K562 (cell line): ENCODE results near the gene MYO18A. TPM values are rescaled to one million over a fixed set of nuclear protein-coding genes. Genes with fewer than 3 reads are reported as not detected.

Source experiments
- ATAC-seq: fragments of 200-7000 bp; cut with Tn5 transposase; 3 replicates; pipeline ENCODE4 v1.9.1; 2020; ENCODE audit warnings: moderate library complexity
- BruUV-seq: library from RNA; stranded (reverse); fragments of 400-500 nt; replicated peaks from 2 replicates; lab custom pipeline; 2021; lab: Mats Ljungman, UMichigan
- CTCF ChIA-PET: fragments of 300-600 bp; formaldehyde crosslinking; extraction: SDS; loops from one replicate; lab custom pipeline; 2021; ENCODE audit warnings: low intra/inter-chr PET ratio; lab: Yijun Ruan, JAX
- POLR2A ChIA-PET: fragments of 300-600, 350-650 bp; sonication (Branson Sonifier 250); formaldehyde crosslinking; extraction: SDS; loops from one replicate; lab custom pipeline; 2021; ENCODE audit warnings: antibody characterized with exemption, inconsistent platforms; lab: Yijun Ruan, JAX
- DNase-seq, 4 experiments: peaks; one replicate each; pipeline versions ENCODE4 v3.0.0 to v3.0.0-alpha.2; 2011 to 2018; ENCODE audit warnings: low spot score in 3 of 4, mixed read lengths in 3 of 4; ENCODE audit errors: extremely low read depth in 1 of 4
- FAIRE-seq: peaks from 2 replicates; lab custom pipeline; 2011; peaks lifted over from hg19 to GRCh38; lab: Jason Lieb, UNC
- H2AFZ ChIP-seq: 2 replicates; pipeline ENCODE4 v1.6.0; 2011; ENCODE audit warnings: low read depth, low read length, control low read depth, inconsistent platforms
- H3K27ac ChIP-seq: fragments of 200-600 bp; 3 replicates; pipeline ENCODE4 v1.8.0; 2011; ENCODE audit warnings: low read depth, mild to moderate bottlenecking, control low read depth, inconsistent platforms, low read length, moderate library complexity, mixed read lengths; ENCODE audit errors: extremely low read depth
- H3K27me3 ChIP-seq, 2 experiments: fragments of 300-600 bp in 1 of 2; 2 replicates in 1 of 2; 3 replicates in 1 of 2; pipeline versions ENCODE4 v1.6.0 to v1.8.0; 2011; ENCODE audit warnings: inconsistent platforms in 2 of 2, low read length in 2 of 2, mild to moderate bottlenecking in 1 of 2, mixed read lengths in 1 of 2, moderate library complexity in 1 of 2; ENCODE audit not compliant: control insufficient read depth in 2 of 2, insufficient read depth in 2 of 2
- H3K36me3 ChIP-seq: fragments of 300-600 bp; 3 replicates; pipeline ENCODE4 v1.8.0; 2011; ENCODE audit warnings: mild to moderate bottlenecking, low read length, inconsistent platforms; ENCODE audit not compliant: control insufficient read depth, insufficient read depth
- H3K4me1 ChIP-seq, 2 experiments: fragments of 200-600 bp in 1 of 2; replicated peaks in 1 of 2; 2 replicates in 1 of 2; 3 replicates in 1 of 2; pipeline versions ENCODE4 v1.5.1 to v1.8.0; 2011; ENCODE audit warnings: inconsistent platforms in 2 of 2, low read length in 2 of 2, mild to moderate bottlenecking in 1 of 2, mixed read lengths in 1 of 2, moderate library complexity in 1 of 2; ENCODE audit not compliant: control insufficient read depth in 2 of 2, insufficient read depth in 2 of 2
- H3K4me2 ChIP-seq: 2 replicates; pipeline ENCODE4 v1.6.1; 2011; ENCODE audit warnings: low read length, control low read depth, inconsistent platforms, mixed read lengths; ENCODE audit not compliant: insufficient read depth
- H3K4me3 ChIP-seq: fragments of 200-600 bp; sonication (generic), shearing (Covaris generic); 2 replicates; pipeline ENCODE4 v1.5.1; 2016; ENCODE audit warnings: control low read depth, inconsistent platforms
- H3K79me2 ChIP-seq: fragments of 200-600 bp; 3 replicates; pipeline ENCODE4 v1.8.0; 2011; ENCODE audit warnings: low read length, inconsistent platforms; ENCODE audit not compliant: control insufficient read depth, insufficient read depth
- H3K9ac ChIP-seq, 2 experiments: 2 replicates each; pipeline versions ENCODE4 v1.6.0 to v1.6.1; 2011; ENCODE audit warnings: low read depth in 2 of 2, low read length in 2 of 2, control low read depth in 1 of 2, inconsistent platforms in 1 of 2, mild to moderate bottlenecking in 1 of 2, mixed read lengths in 1 of 2; ENCODE audit not compliant: insufficient read depth in 1 of 2
- H3K9me1 ChIP-seq: one replicate; pipeline ENCODE4 v1.6.0; 2011; ENCODE audit warnings: inconsistent platforms, mild to moderate bottlenecking, low read length, moderate library complexity; ENCODE audit not compliant: control insufficient read depth, insufficient read depth
- H3K9me3 ChIP-seq: replicated peaks from 2 replicates; pipeline ENCODE4 v1.5.1; 2011; ENCODE audit warnings: low read depth, low read length, inconsistent platforms; ENCODE audit not compliant: control insufficient read depth, insufficient read depth
- H4K20me1 ChIP-seq: replicated peaks from 2 replicates; pipeline ENCODE4 v1.6.1; 2011; ENCODE audit warnings: low read length, inconsistent platforms, mixed read lengths; ENCODE audit not compliant: control insufficient read depth, insufficient read depth
- CSDE1 ChIP-seq, 2 experiments: fragments of 450-650 bp; IDR thresholded peaks; 2 replicates each; pipeline ENCODE4 v1.6.1; 2016; ENCODE audit warnings: mild to moderate bottlenecking in 1 of 2
- EP300 ChIP-seq: IDR thresholded peaks from 2 replicates; pipeline ENCODE4 v1.6.1; 2012; ENCODE audit warnings: low read length, improper control_type of control experiment
- FOS ChIP-seq: IDR thresholded peaks from 3 replicates; pipeline ENCODE4 v1.6.1; 2011; ENCODE audit not compliant: insufficient read length; ENCODE audit errors: extremely low read depth
- NFIX ChIP-seq: fragments of 250-450 bp; sonication (Bioruptor Pico); IDR thresholded peaks from 2 replicates; pipeline ENCODE4 v1.4.0; 2020; ENCODE audit warnings: low read depth, mild to moderate bottlenecking, moderate library complexity
- RNF219 ChIP-seq: fragments of 250-450 bp; sonication (Bioruptor Pico); IDR thresholded peaks from 2 replicates; pipeline ENCODE4 v1.5.0; 2022; ENCODE audit warnings: mild to moderate bottlenecking
- SPI1 ChIP-seq: IDR thresholded peaks from 2 replicates; pipeline ENCODE4 v1.6.1; 2011; ENCODE audit warnings: low read depth, low read length, control low read depth, borderline replicate concordance
- WGBS: fragments of 100-300 bp; shearing (Covaris generic); methylation state at CpG from one replicate; pipeline ENCODE4 v1.1.6; 2016; ENCODE audit warnings: low coverage, mixed read lengths; ENCODE audit not compliant: insufficient coverage; ENCODE audit errors: missing lambda C conversion rate; 5-methylcytosine and 5-hydroxymethylcytosine counted together
- in situ Hi-C: fragments of 300-500 bp; cut with MboI; formaldehyde crosslinking; loops from 4 replicates; pipeline ENCODE4 v1.15.0; 2018; ENCODE audit warnings: inconsistent platforms, mixed read lengths
- intact Hi-C: fragments of 100-400 bp; cut with micrococcal nuclease; formaldehyde crosslinking; loops from 2 replicates; pipeline ENCODE4 v1.14.2; 2022
- polyA plus RNA-seq, 8 experiments: library from polyadenylated mRNA; depleted of rRNA in 4 of 8; stranded (reverse) in 5 of 8; unstranded in 3 of 8; fragments of >200 nt; fragmentation: Nextera tagmentation in 2 of 8; fragmentation: Illumina TruSeq in 1 of 8; extraction: Ambion mirVana in 2 of 8; extraction: Trizol in 1 of 8; gene quantifications; 2 replicates each; pipeline versions ENCODE4 v1.2.1 to v1.2.3, GENCODE V29; 2011 to 2014; ENCODE audit warnings: inconsistent platforms in 1 of 8, missing spikeins in 1 of 8
- total RNA-seq, 7 experiments: library from RNA; depleted of rRNA in 6 of 7; stranded (reverse); fragments of >200 nt in 6 of 7; fragmentation: Illumina TruSeq in 2 of 7; extraction: Trizol in 2 of 7; gene quantifications; 2 replicates each; pipeline versions ENCODE4 v1.2.1 to v1.2.3, GENCODE V29; 2011 to 2021; ENCODE audit warnings: low replicate concordance in 1 of 7

MYO18A gene
- total and polyA plus RNA-seq, 9 of the 15 experiments (the other 6 are each of a cell fraction or from before 2014, with no cell fraction given) = 2.5 to 65.4 (median 17.1) TPM

GRCh38 chr17:29078183-29079045 lies 101.8 kb downstream of the MYO18A start (continued):
- TF ChIP-seq RNF219 (CRISPR knock-in tag) = no peak

GRCh38 chr17:29077320-29077719 lies 102.9 kb downstream of the MYO18A start:
- no peaks in the 10 kb centered on the region for H3K79me2 ChIP-seq
- H4K20me1 ChIP-seq = peaks cover 3% of the 10 kb centered on the region; the same call in 1 of the 2 replicates
- no peaks in the 10 kb centered on the region for H3K9me3 ChIP-seq
- no peak for TF ChIP-seq FOS
- TF ChIP-seq EP300 = no peak
- TF ChIP-seq CSDE1 (IDR thresholded peaks at IDR 0.05) = no peak
- TF ChIP-seq NFIX (CRISPR knock-in tag) = no peak
- peak; percentile 73; the same call in 1 of the 2 replicates for TF ChIP-seq SPI1
- no peak overlapping the region for H3K4me3 ChIP-seq
- no peak overlapping the region for H2AFZ ChIP-seq
- POLR2A ChIA-PET = interaction anchor here (0.5 to 1.4 kb wide), 5 partner anchors 18 to 465 kb away, joined by 3 to 5 read pairs (median 3); no protein-coding TSS in a partner anchor
- intact Hi-C loops (no loop called here), in situ Hi-C loops (no loop called here)
- no TSS peak for BruUV-seq
- H3K4me1 ChIP-seq = 0 out of 5 replicates have a peak, but pooled peaks cover 0 to 2% of the 10 kb centered on the region in 2 experiments
- DNase-seq = no peak
- no peak overlapping the region for H3K4me2 ChIP-seq
- 75% methylated on average over 6 of the region's 7 CpGs for WGBS
- H3K9me1 ChIP-seq = no peaks in the 10 kb centered on the region
- no peaks in the 10 kb centered on the region for H3K27me3 ChIP-seq
- no peak for FAIRE-seq
- peaks cover 36% of the 10 kb centered on the region; the same call in 2 of the 3 replicates for H3K36me3 ChIP-seq
- no peak overlapping the region for H3K9ac ChIP-seq
- no peak overlapping the region for H3K27ac ChIP-seq
- CTCF ChIA-PET = no interaction called here
- ATAC-seq = no peak
